Fibroblast of the aortic adventitia (primary cell): ENCODE data around the gene TMSB15C. TPM values are rescaled to one million over a fixed set of nuclear protein-coding genes. Genes with fewer than 3 reads are reported as not detected.
"Not testable (repeated sequence)": the region's sequence is repeated elsewhere in the genome, so short reads cannot be mapped to it uniquely, and the experiment has no call there.

Source experiments
- DNase-seq: peaks from one replicate; pipeline ENCODE4 v3.0.0-alpha.2; 2010; ENCODE audit warnings: low read depth
- H3K4me3 ChIP-seq: 2 replicates; pipeline ENCODE4 v1.5.1; 2011; ENCODE audit warnings: low read depth, mild to moderate bottlenecking, control low read depth, low read length, moderate library complexity
- CTCF ChIP-seq: IDR thresholded peaks from 2 replicates; pipeline ENCODE4 v1.5.1; 2011; ENCODE audit warnings: mild to moderate bottlenecking, low read length, control low read depth, inconsistent platforms; ENCODE audit not compliant: insufficient read depth
- total RNA-seq: library from RNA; depleted of rRNA; stranded (reverse); fragments of >200 nt; gene quantifications from 2 replicates; pipeline ENCODE4 v1.2.3, GENCODE V29; 2012; ENCODE audit warnings: low replicate concordance

TMSB15C gene
- total RNA-seq: 3.3 and 5.1 TPM in 2 replicates

GRCh38 chrX:104075778-104076445, at the start of gene TMSB15C:
TMSB15C (minus strand) TSS chrX:104076236.
- not testable (repeated sequence) for H3K4me3 ChIP-seq, DNase-seq

GRCh38 chrX:104122829-104123228, 46.8 kb upstream of the TMSB15C start:
- no peak for DNase-seq
- H3K4me3 ChIP-seq: no peak overlapping the region
- no peak for TF ChIP-seq CTCF

- DNase-seq: no peak
- H3K4me3 ChIP-seq: no peak overlapping the region
- TF ChIP-seq CTCF: no peak
Measured at GRCh38 chrX:104118765-104119164, 42.7 kb upstream of the TMSB15C start.

- no peak for DNase-seq
- no peak overlapping the region for H3K4me3 ChIP-seq
- no peak for TF ChIP-seq CTCF
Measured at GRCh38 chrX:104117759-104118158, 41.7 kb upstream of the TMSB15C start.

- peak; percentile 45 for TF ChIP-seq CTCF
- DNase-seq: peak; percentile 42
- peak overlapping the region; percentile 68 for H3K4me3 ChIP-seq
Measured at GRCh38 chrX:104113222-104113965, 37.4 kb upstream of the TMSB15C start.

- no peak for TF ChIP-seq CTCF
- peak; percentile 41 for DNase-seq
Measured at GRCh38 chrX:104112326-104112951, 36.4 kb upstream of the TMSB15C start, which contains the start of gene ZCCHC18. ZCCHC18 (plus strand) TSS chrX:104112523; CDS start chrX:104114112, 1,589 bp downstream.

GRCh38 chrX:104110491-104111240, 34.6 kb upstream of the TMSB15C start:
- not testable (repeated sequence) for H3K4me3 ChIP-seq, DNase-seq

More at GRCh38 chrX:104112326-104112951, 36.4 kb upstream of the TMSB15C start, which contains the start of gene ZCCHC18:
- peak within 1 kb of the TSS; percentile 68 for H3K4me3 ChIP-seq
